GM10847 (cell line): ENCODE data around the gene PLAAT4.

Experiments
- POLR2A ChIP-seq: IDR thresholded peaks from 2 replicates; pipeline ENCODE4 v1.6.1; 2011; ENCODE audit not compliant: insufficient read length; ENCODE audit errors: extremely low read depth

The PLAAT4 gene

GRCh38 chr11:63536669-63537292, at the start of gene PLAAT4:
TSS of gene PLAAT4 (plus strand) at chr11:63536808. CDS start at chr11:63536869, 61 bp downstream.
- TF ChIP-seq POLR2A: no peak

GRCh38 chr11:63488789-63489188, 47.8 kb upstream of the PLAAT4 start:
- no peak for TF ChIP-seq POLR2A

GRCh38 chr11:63489879-63490278, 46.7 kb upstream of the PLAAT4 start:
- TF ChIP-seq POLR2A: no peak

GRCh38 chr11:63490551-63491239, 45.9 kb upstream of the PLAAT4 start, which contains the start of gene PLAAT5:
TSS of gene PLAAT5 (minus strand) at chr11:63491167. CDS start at chr11:63491034, 133 bp downstream.
- TF ChIP-seq POLR2A: no peak

GRCh38 chr11:63491240-63491587, 45.4 kb upstream of the PLAAT4 start:
- TF ChIP-seq POLR2A: no peak

GRCh38 chr11:63491636-63492372, 44.8 kb upstream of the PLAAT4 start:
- TF ChIP-seq POLR2A: no peak

- no peak for TF ChIP-seq POLR2A
Observed at GRCh38 chr11:63492441-63492840, 44.2 kb upstream of the PLAAT4 start.

- no peak for TF ChIP-seq POLR2A
Observed at GRCh38 chr11:63493127-63493526, 43.5 kb upstream of the PLAAT4 start.

- no peak for TF ChIP-seq POLR2A
Observed at GRCh38 chr11:63494975-63495374, 41.6 kb upstream of the PLAAT4 start.

GRCh38 chr11:63499874-63500273, 36.7 kb upstream of the PLAAT4 start:
- no peak for TF ChIP-seq POLR2A

- no peak for TF ChIP-seq POLR2A
Observed at GRCh38 chr11:63501236-63501635, 35.4 kb upstream of the PLAAT4 start.

- no peak for TF ChIP-seq POLR2A
Observed at GRCh38 chr11:63502252-63502820, 34.3 kb upstream of the PLAAT4 start.

GRCh38 chr11:63503492-63503891, 33.1 kb upstream of the PLAAT4 start:
- no peak for TF ChIP-seq POLR2A

GRCh38 chr11:63504054-63504453, 32.6 kb upstream of the PLAAT4 start:
- TF ChIP-seq POLR2A: no peak

GRCh38 chr11:63504933-63505586, 31.5 kb upstream of the PLAAT4 start:
- TF ChIP-seq POLR2A: no peak
